ENCODE results near the gene TWSG1. TPM values are rescaled to one million over a fixed set of nuclear protein-coding genes. Genes with fewer than 3 reads are reported as not detected.
A peak's percentile ranks its signal among the peaks of the same experiment; 100 is the strongest.
"Not testable (repeated sequence)": the region's sequence is repeated elsewhere in the genome, so short reads cannot be mapped to it uniquely, and the experiment has no call there.

Gene TWSG1
- total and polyA plus RNA-seq, 9 donors = 36.5 to 66.1 (median 47.9) TPM

- no peak for DNase-seq
- Histone ChIP-seq H3K4me1 (ENCODE audit: insufficient read depth) (no peaks in the 10 kb centered on the region), H3K4me3 (no peak overlapping the region), H3K36me3 (no peaks in the 10 kb centered on the region), H3K27ac (no peak overlapping the region), H3K27me3 (no peaks in the 10 kb centered on the region), H3K9me3 (peaks cover 0 to 7% of the 10 kb centered on the region in 2 donors)
- 95 to 98% (median 97%) methylated on average over 3 of the region's 3 CpGs for WGBS, 3 donors
- intact Hi-C loops (cut with DNase I) = no loop called here
- TF ChIP-seq EP300 (IDR thresholded peaks at IDR 0.05) = no peak
- no peak for TF ChIP-seq POLR2A (IDR thresholded peaks at IDR 0.05)
- no peak for TF ChIP-seq CTCF (IDR thresholded peaks at IDR 0.05)
These were observed 59.5 kb downstream of the TWSG1 start for GRCh38 chr18:9394046-9394445.

DNA sequence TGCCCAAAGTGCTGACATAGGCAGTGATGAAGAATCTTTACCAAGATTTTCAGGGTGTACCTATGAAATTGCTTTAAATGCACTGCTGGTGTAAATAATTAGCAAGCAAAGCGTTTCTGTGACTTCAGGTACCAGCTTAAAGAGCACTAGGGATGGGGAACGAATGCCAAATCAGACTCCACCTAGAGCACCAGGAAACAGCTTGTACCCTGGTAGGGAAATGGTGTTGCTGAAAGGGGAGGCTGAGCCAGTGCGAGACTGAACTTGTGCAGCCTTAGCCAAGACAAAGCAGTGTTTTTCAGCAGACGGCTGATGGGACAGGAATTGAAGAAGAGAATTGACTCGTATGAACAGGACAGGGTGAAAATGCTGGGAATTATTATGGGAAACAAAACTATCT lies 65.6 kb downstream of the TWSG1 start:
- no peak overlapping the region for H3K4me3 ChIP-seq
- TF ChIP-seq EP300 (IDR thresholded peaks at IDR 0.05) = no peak
- DNase-seq = no peak
- no peaks in the 10 kb centered on the region for H3K36me3 ChIP-seq
- H3K27me3 ChIP-seq = no peaks in the 10 kb centered on the region
- no peak overlapping the region for H3K27ac ChIP-seq
- intact Hi-C loops (cut with DNase I) = no loop called here
- H3K9me3 ChIP-seq = no peaks in the 10 kb centered on the region
- no peaks in the 10 kb centered on the region for H3K4me1 ChIP-seq (ENCODE audit: insufficient read depth)
- WGBS, 3 donors = 77 to 81% (median 81%) methylated on average over 5 of the region's 5 CpGs

DNA sequence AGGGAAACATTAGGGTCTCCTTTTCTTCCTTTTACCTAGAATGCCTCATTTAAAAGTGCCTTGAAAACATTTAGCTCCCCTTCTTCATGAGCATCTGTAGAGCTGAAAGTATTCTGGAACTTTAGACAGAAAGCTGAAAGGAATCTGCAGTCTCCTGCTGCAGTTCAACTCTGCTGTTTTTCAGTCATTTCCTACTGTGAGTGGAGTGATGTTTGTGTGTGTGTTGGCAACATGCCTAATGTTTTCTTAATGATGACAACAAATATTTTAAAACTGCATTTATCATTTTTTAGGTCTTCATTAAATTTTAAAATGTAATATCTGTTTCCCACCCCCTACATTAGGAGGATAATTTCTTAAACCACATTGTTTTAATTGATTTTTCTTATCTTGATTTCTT lies 66.6 kb downstream of the TWSG1 start:
- Histone ChIP-seq H3K27me3 (no peaks in the 10 kb centered on the region), H3K4me3 (no peak overlapping the region), H3K27ac (no peak overlapping the region), H3K4me1 (ENCODE audit: insufficient read depth) (no peaks in the 10 kb centered on the region), H3K36me3 (no peaks in the 10 kb centered on the region), H3K9me3 (no peaks in the 10 kb centered on the region)
- DNase-seq = no peak
- intact Hi-C loops (cut with DNase I) = no loop called here
- no peak for TF ChIP-seq EP300 (IDR thresholded peaks at IDR 0.05)
- TF ChIP-seq POLR2A (IDR thresholded peaks at IDR 0.05) = no peak
- TF ChIP-seq CTCF (IDR thresholded peaks at IDR 0.05) = no peak

- H3K27me3 ChIP-seq; DNase-seq; H3K27ac ChIP-seq; H3K4me1 ChIP-seq (ENCODE audit: insufficient read depth); H3K36me3 ChIP-seq; intact Hi-C loops (cut with DNase I); H3K4me3 ChIP-seq; H3K9me3 ChIP-seq: not testable (repeated sequence)
- WGBS, 3 donors = 95 to 99% (median 96%) methylated on average over 10 of the region's 10 CpGs
These were observed 67.9 kb downstream of the TWSG1 start for GRCh38 chr18:9402358-9403007.

DNA sequence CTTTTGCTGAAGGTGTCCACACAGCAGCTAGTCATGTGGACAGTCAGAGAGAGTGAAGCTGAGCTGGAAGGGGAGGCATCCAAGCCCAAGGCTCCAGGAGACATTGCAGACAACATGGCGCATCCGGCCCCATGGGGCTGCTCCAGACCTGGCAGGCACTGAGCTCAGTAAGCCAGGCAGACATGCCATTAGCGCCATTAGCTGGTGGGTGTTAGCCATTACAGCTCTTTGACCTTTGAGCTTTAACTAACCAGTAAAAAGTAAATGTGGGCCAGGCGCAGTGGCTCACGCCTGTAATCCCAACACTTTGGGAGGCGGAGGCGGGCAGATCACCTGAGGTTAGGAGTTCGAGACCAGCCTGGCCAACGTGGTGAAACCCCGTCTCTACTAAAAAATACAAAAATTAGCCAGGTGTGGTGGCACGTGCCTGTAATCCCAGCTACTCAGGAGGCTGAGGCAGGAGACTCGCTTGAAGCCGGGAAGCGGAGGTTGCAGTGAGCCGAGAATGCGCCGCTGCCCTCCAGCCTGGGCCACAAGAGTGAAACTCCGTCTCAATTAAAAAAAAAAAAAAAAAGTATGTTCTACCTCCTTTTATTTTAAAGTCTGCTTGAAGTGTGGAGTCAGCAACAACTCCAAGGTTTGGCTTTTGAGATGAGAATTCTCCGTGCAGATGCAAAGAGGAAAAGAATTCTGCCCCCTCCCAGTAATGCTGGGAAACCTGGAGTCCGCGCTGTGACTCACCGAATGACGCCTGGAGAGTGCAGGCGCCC lies 69.4 kb downstream of the TWSG1 start:
- no peak overlapping the region for H3K4me3 ChIP-seq
- H3K9me3 ChIP-seq = no peaks in the 10 kb centered on the region
- H3K4me1 ChIP-seq (ENCODE audit: insufficient read depth) = no peaks in the 10 kb centered on the region
- WGBS, 3 donors = 89 to 92% (median 91%) methylated on average over 24 of the region's 24 CpGs
- H3K27ac ChIP-seq = no peak overlapping the region
- H3K36me3 ChIP-seq = no peaks in the 10 kb centered on the region
- intact Hi-C loops (cut with DNase I) = no loop called here
- peak in 1 of 5 donors; percentile 32 for DNase-seq
- H3K27me3 ChIP-seq = no peaks in the 10 kb centered on the region
- TF ChIP-seq EP300 (IDR thresholded peaks at IDR 0.05) (no peak), POLR2A (IDR thresholded peaks at IDR 0.05) (no peak), CTCF (IDR thresholded peaks at IDR 0.05) (no peak)
